Naive thymus-derived CD8-positive, alpha-beta T cell (primary cell): ENCODE data around the gene TRPT1. TPM values are rescaled to one million over a fixed set of nuclear protein-coding genes. Genes with fewer than 3 reads are reported as not detected.
A peak's percentile ranks its signal among the peaks of the same experiment; 100 is the strongest.

Experiments used
- ATAC-seq, 2 donors: fragments of 150-1000 bp; cut with Tn5 transposase in 1 of 2; sonication (Bioruptor Pico), chemical (Tn5 transposase) in 1 of 2; 1 replicate in 1 of 2; 2 replicates in 1 of 2; pipeline ENCODE4 v1.10.0; 2021; ENCODE audit warnings: mild to moderate bottlenecking in 2 of 2, moderate library complexity in 2 of 2
- POLR2A ChIA-PET: fragments of 350-600 bp; sonication (Branson Sonifier 250); formaldehyde crosslinking; loops from one replicate; lab custom pipeline; 2021; ENCODE audit warnings: antibody characterized with exemption; lab: Charles Lee
- DNase-seq, 10 donors: peaks; one replicate each; pipeline versions ENCODE4 v3.0.0 to v3.0.0-alpha.2; 2020 to 2022
- H3K27ac Mint-ChIP-seq, 10 donors: one replicate each; pipeline ENCODE4 v1.8.0; 2020 to 2022; ENCODE audit warnings: mild to moderate bottlenecking in 10 of 10, mixed read lengths in 10 of 10, moderate library complexity in 4 of 10, inconsistent platforms in 1 of 10
- H3K27me3 Mint-ChIP-seq, 5 donors: one replicate each; pipeline ENCODE4 v1.8.0; 2021 to 2022; ENCODE audit warnings: mixed read lengths in 5 of 5
- H3K36me3 Mint-ChIP-seq, 3 donors: one replicate each; pipeline ENCODE4 v1.8.0; 2020 to 2022; ENCODE audit warnings: mixed read lengths in 3 of 3, mild to moderate bottlenecking in 2 of 3, inconsistent platforms in 1 of 3
- H3K4me1 Mint-ChIP-seq, 4 donors: one replicate each; pipeline ENCODE4 v1.8.0; 2021 to 2022; ENCODE audit warnings: mixed read lengths in 4 of 4
- H3K4me3 Mint-ChIP-seq, 10 donors: one replicate each; pipeline ENCODE4 v1.8.0; 2020 to 2022; ENCODE audit warnings: mild to moderate bottlenecking in 10 of 10, mixed read lengths in 10 of 10, moderate library complexity in 6 of 10, inconsistent platforms in 1 of 10
- H3K9me3 Mint-ChIP-seq, 9 donors: one replicate each; pipeline ENCODE4 v1.8.0; 2020 to 2022; ENCODE audit warnings: mixed read lengths in 9 of 9, mild to moderate bottlenecking in 3 of 9, inconsistent platforms in 1 of 9, moderate library complexity in 1 of 9
- polyA plus RNA-seq, 3 donors: library from polyadenylated mRNA; unstranded; fragments of 300-500 nt; fragmentation: Illumina TruSeq; gene quantifications; one replicate each; pipeline ENCODE4 v1.2.3, GENCODE V29; 2021
- total RNA-seq, 8 experiments: library from RNA in 2 of 8; stranded (reverse) in 2 of 8; gene quantifications; one replicate each; pipeline ENCODE4 v1.2.3 and lab custom pipeline; 2021 to 2026

Gene TRPT1
- total and polyA plus RNA-seq, 5 experiments from 2014 or later, result 40.2 to 54.2 (median 47.2) TPM

- no peaks in the 10 kb centered on the region for H3K9me3 Mint-ChIP-seq
- H3K27me3 Mint-ChIP-seq, result no peaks in the 10 kb centered on the region
- H3K36me3 Mint-ChIP-seq, result peaks cover 0 to 15% (median 0%) of the 10 kb centered on the region in 3 donors
These were observed 937 bp downstream of the TRPT1 start for GRCh38 chr11:64224891-64225607.

GRCh38 chr11:64224151-64224890 lies 1.7 kb downstream of the TRPT1 start:
- Mint-ChIP-seq H3K9me3 (no peaks in the 10 kb centered on the region), H3K4me1 (peaks cover 11 to 35% (median 22%) of the 10 kb centered on the region in 4 donors), H3K36me3 (peaks cover 0 to 15% (median 0%) of the 10 kb centered on the region in 3 donors), H3K4me3 (peak overlapping the region; percentile 22 to 95 (median 90)), H3K27ac (peak overlapping the region in 6 of 10 donors; percentile 17 to 89 (median 50)), H3K27me3 (no peaks in the 10 kb centered on the region)
- no peak for DNase-seq
- ATAC-seq, result no peak
- POLR2A ChIA-PET, result interaction anchor here (0.5 to 16.0 kb wide), 9 partner anchors 8 to 93 kb away, joined by 3 to 290 read pairs (median 23); partner anchors contain the start of genes FERMT3, FKBP2, PLCB3 and PPP1R14B

More at GRCh38 chr11:64224891-64225607, 937 bp downstream of the TRPT1 start:
- no peak for ATAC-seq
- DNase-seq, result no peak
- peak overlapping the region; percentile 87 to 95 (median 90) for H3K4me3 Mint-ChIP-seq
- H3K27ac Mint-ChIP-seq, result peak overlapping the region in 9 of 10 donors; percentile 69 to 96 (median 89)
- POLR2A ChIA-PET, result interaction anchor here (1.1 to 16.0 kb wide), 8 partner anchors 9 to 92 kb away, joined by 3 to 290 read pairs (median 25); partner anchors contain the start of genes FERMT3, FKBP2, PLCB3 and PPP1R14B
- peaks cover 16 to 39% (median 30%) of the 10 kb centered on the region in 4 donors for H3K4me1 Mint-ChIP-seq

GRCh38 chr11:64223001-64223651 lies 2.9 kb downstream of the TRPT1 start:
- ATAC-seq (no peak), DNase-seq (no peak)
- Mint-ChIP-seq H3K36me3 (peaks cover 0 to 27% (median 0%) of the 10 kb centered on the region in 3 donors), H3K27ac (peak overlapping the region in 2 of 10 donors; percentile 24 to 52), H3K4me1 (peaks cover 13 to 29% (median 23%) of the 10 kb centered on the region in 4 donors), H3K4me3 (no peak overlapping the region), H3K9me3 (no peaks in the 10 kb centered on the region), H3K27me3 (no peaks in the 10 kb centered on the region)
- POLR2A ChIA-PET, result interaction anchor here (1.3 to 16.0 kb wide), 6 partner anchors 9 to 28 kb away, joined by 4 to 290 read pairs (median 23); partner anchors contain the start of genes FERMT3, FKBP2, PLCB3 and PPP1R14B

GRCh38 chr11:64222651-64223000 lies 3.4 kb downstream of the TRPT1 start:
- no peak overlapping the region for H3K4me3 Mint-ChIP-seq
- H3K27ac Mint-ChIP-seq, result no peak overlapping the region
- DNase-seq, result no peak
- no peaks in the 10 kb centered on the region for H3K27me3 Mint-ChIP-seq
- no peak for ATAC-seq
- no peaks in the 10 kb centered on the region for H3K9me3 Mint-ChIP-seq
- H3K36me3 Mint-ChIP-seq, result peaks cover 0 to 28% (median 0%) of the 10 kb centered on the region in 3 donors
- POLR2A ChIA-PET, result interaction anchor here (1.3 to 16.0 kb wide), 4 partner anchors 8 to 22 kb away, joined by 5 to 290 read pairs (median 54); partner anchors contain the start of genes FERMT3, FKBP2 and PPP1R14B
- peaks cover 13 to 26% (median 19%) of the 10 kb centered on the region in 4 donors for H3K4me1 Mint-ChIP-seq

GRCh38 chr11:64220798-64221197 lies 5.2 kb downstream of the TRPT1 start:
- H3K4me1 Mint-ChIP-seq, result peaks cover 12 to 22% (median 15%) of the 10 kb centered on the region in 4 donors
- POLR2A ChIA-PET, result interaction anchor here (1.1 to 7.2 kb wide), 2 partner anchors 9 to 15 kb away, joined by 3 to 83 read pairs; partner anchors contain the start of gene FERMT3
- H3K4me3 Mint-ChIP-seq, result no peak overlapping the region
- H3K9me3 Mint-ChIP-seq, result no peaks in the 10 kb centered on the region
- ATAC-seq, result no peak
- no peaks in the 10 kb centered on the region for H3K27me3 Mint-ChIP-seq
- no peak for DNase-seq
- peak overlapping the region in 1 of 10 donors; percentile 27 for H3K27ac Mint-ChIP-seq
- H3K36me3 Mint-ChIP-seq, result peaks cover 0 to 40% (median 0%) of the 10 kb centered on the region in 3 donors

- POLR2A ChIA-PET, result interaction anchor here (1.1 to 7.2 kb wide), 2 partner anchors 8 to 14 kb away, joined by 3 to 83 read pairs; partner anchors contain the start of gene FERMT3
- no peaks in the 10 kb centered on the region for H3K27me3 Mint-ChIP-seq
- peak overlapping the region in 2 of 10 donors; percentile 7 to 53 for H3K27ac Mint-ChIP-seq
- H3K4me3 Mint-ChIP-seq, result no peak overlapping the region
- ATAC-seq, result no peak
- no peaks in the 10 kb centered on the region for H3K9me3 Mint-ChIP-seq
- no peak for DNase-seq
- H3K4me1 Mint-ChIP-seq, result peaks cover 9 to 20% (median 14%) of the 10 kb centered on the region in 4 donors
- H3K36me3 Mint-ChIP-seq, result peaks cover 0 to 44% (median 0%) of the 10 kb centered on the region in 3 donors
These were observed 5.7 kb downstream of the TRPT1 start for GRCh38 chr11:64220271-64220670.

GRCh38 chr11:64219755-64220154 lies 6.2 kb downstream of the TRPT1 start:
- no peaks in the 10 kb centered on the region for H3K27me3 Mint-ChIP-seq
- H3K9me3 Mint-ChIP-seq, result no peaks in the 10 kb centered on the region
- H3K4me3 Mint-ChIP-seq, result no peak overlapping the region
- POLR2A ChIA-PET, result interaction anchor here (0.6 to 7.2 kb wide), 3 partner anchors 8 to 31 kb away, joined by 3 to 83 read pairs (median 3); partner anchors contain the start of gene FERMT3
- peaks cover 7 to 18% (median 15%) of the 10 kb centered on the region in 4 donors for H3K4me1 Mint-ChIP-seq
- H3K36me3 Mint-ChIP-seq, result peaks cover 0 to 50% (median 0%) of the 10 kb centered on the region in 3 donors
- H3K27ac Mint-ChIP-seq, result peak overlapping the region in 1 of 10 donors; percentile 7
- DNase-seq (no peak), ATAC-seq (no peak)

- POLR2A ChIA-PET, result interaction anchor here (0.6 to 7.2 kb wide), 2 partner anchors 13 to 30 kb away, joined by 3 to 83 read pairs; partner anchors contain the start of gene FERMT3
- H3K4me3 Mint-ChIP-seq, result no peak overlapping the region
- H3K27ac Mint-ChIP-seq, result no peak overlapping the region
- H3K36me3 Mint-ChIP-seq, result peaks cover 0 to 54% (median 0%) of the 10 kb centered on the region in 3 donors
- no peaks in the 10 kb centered on the region for H3K27me3 Mint-ChIP-seq
- no peak for ATAC-seq
- no peak for DNase-seq
- peaks cover 7 to 18% (median 14%) of the 10 kb centered on the region in 4 donors for H3K4me1 Mint-ChIP-seq
- H3K9me3 Mint-ChIP-seq, result no peaks in the 10 kb centered on the region
These were observed 6.7 kb downstream of the TRPT1 start for GRCh38 chr11:64219354-64219684.

- POLR2A ChIA-PET, result interaction anchor here (0.8 to 7.2 kb wide), 2 partner anchors 13 to 33 kb away, joined by 3 to 83 read pairs; partner anchors contain the start of genes FERMT3 and STIP1
- Mint-ChIP-seq H3K4me3 (no peak overlapping the region), H3K36me3 (peaks cover 0 to 59% (median 0%) of the 10 kb centered on the region in 3 donors), H3K27me3 (no peaks in the 10 kb centered on the region), H3K4me1 (peaks cover 7 to 21% (median 14%) of the 10 kb centered on the region in 4 donors), H3K9me3 (no peaks in the 10 kb centered on the region), H3K27ac (peak overlapping the region in 7 of 10 donors; percentile 19 to 76 (median 38))
- DNase-seq, result no peak
- no peak for ATAC-seq
These were observed 7.2 kb downstream of the TRPT1 start for GRCh38 chr11:64218628-64219353.

- H3K4me3 Mint-ChIP-seq, result no peak overlapping the region
- peaks cover 7 to 29% (median 25%) of the 10 kb centered on the region in 4 donors for H3K4me1 Mint-ChIP-seq
- H3K36me3 Mint-ChIP-seq, result peaks cover 0 to 68% (median 0%) of the 10 kb centered on the region in 3 donors
- no peaks in the 10 kb centered on the region for H3K27me3 Mint-ChIP-seq
- DNase-seq (peak in 1 of 10 donors; percentile 24), ATAC-seq (peak; percentile 63 to 75)
- H3K9me3 Mint-ChIP-seq, result no peaks in the 10 kb centered on the region
- H3K27ac Mint-ChIP-seq, result peak overlapping the region in 5 of 10 donors; percentile 40 to 86 (median 71)
- POLR2A ChIA-PET, result interaction anchor here (0.7 to 7.2 kb wide), 11 partner anchors 8 to 1363 kb away, joined by 3 to 83 read pairs (median 4); partner anchors contain the start of genes DNAJC4, FERMT3, NUDT22 and TRPT1
These were observed 9.1 kb downstream of the TRPT1 start for GRCh38 chr11:64216879-64217278.
